Measurements from ENCODE around the gene ELOVL4. TPM values are rescaled to one million over a fixed set of nuclear protein-coding genes. Genes with fewer than 3 reads are reported as not detected.

ELOVL4 gene
- polyA plus RNA-seq, 3 donors, result not detected

GRCh38 chr6:79985128-79985527 is 37.8 kb upstream of the ELOVL4 start:
- no peak overlapping the region for H3K4me2 ChIP-seq (replicated peaks; ENCODE audit: extremely low read depth, low read length, poor library complexity, severe bottlenecking)
- no peaks in the 10 kb centered on the region for H3K4me1 ChIP-seq (ENCODE audit: control insufficient read depth in 1 of 2, insufficient read depth in 2 of 2, low read length in 2 of 2)
- no peak for DNase-seq
- H3K36me3 ChIP-seq (replicated peaks in 1 of 2; ENCODE audit: control insufficient read depth in 1 of 2, insufficient read depth in 2 of 2, low read length in 2 of 2), result no peaks in the 10 kb centered on the region
- TF ChIP-seq, protein P1, sequence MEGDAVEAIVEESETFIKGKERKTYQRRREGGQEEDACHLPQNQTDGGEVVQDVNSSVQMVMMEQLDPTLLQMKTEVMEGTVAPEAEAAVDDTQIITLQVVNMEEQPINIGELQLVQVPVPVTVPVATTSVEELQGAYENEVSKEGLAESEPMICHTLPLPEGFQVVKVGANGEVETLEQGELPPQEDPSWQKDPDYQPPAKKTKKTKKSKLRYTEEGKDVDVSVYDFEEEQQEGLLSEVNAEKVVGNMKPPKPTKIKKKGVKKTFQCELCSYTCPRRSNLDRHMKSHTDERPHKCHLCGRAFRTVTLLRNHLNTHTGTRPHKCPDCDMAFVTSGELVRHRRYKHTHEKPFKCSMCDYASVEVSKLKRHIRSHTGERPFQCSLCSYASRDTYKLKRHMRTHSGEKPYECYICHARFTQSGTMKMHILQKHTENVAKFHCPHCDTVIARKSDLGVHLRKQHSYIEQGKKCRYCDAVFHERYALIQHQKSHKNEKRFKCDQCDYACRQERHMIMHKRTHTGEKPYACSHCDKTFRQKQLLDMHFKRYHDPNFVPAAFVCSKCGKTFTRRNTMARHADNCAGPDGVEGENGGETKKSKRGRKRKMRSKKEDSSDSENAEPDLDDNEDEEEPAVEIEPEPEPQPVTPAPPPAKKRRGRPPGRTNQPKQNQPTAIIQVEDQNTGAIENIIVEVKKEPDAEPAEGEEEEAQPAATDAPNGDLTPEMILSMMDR (IDR thresholded peaks at IDR 0.05), result no peak
- H3K9me3 Mint-ChIP-seq, result peaks cover 0 to 2% (median 0%) of the 10 kb centered on the region in 7 donors
- no peaks in the 10 kb centered on the region for H3K79me2 ChIP-seq (ENCODE audit: insufficient read depth, low read length)
- peaks cover 0 to 3% (median 0%) of the 10 kb centered on the region in 3 donors for H3K27me3 Mint-ChIP-seq (ENCODE audit: low read depth in 3 of 3)
- H3K9ac ChIP-seq (ENCODE audit: insufficient read depth, low read length, poor library complexity, severe bottlenecking), result no peak overlapping the region
- no peaks in the 10 kb centered on the region for H3K9me3 ChIP-seq (replicated peaks in 1 of 2; ENCODE audit: control insufficient read depth in 1 of 2, insufficient read depth in 1 of 2, low read length in 2 of 2)
- H3K4me3 ChIP-seq (replicated peaks in 1 of 3; ENCODE audit: low read depth in 2 of 3, low read length in 3 of 3), result no peak overlapping the region
- intact Hi-C loops (cut with micrococcal nuclease), result no loop called here
- no peaks in the 10 kb centered on the region for H4K20me1 ChIP-seq (ENCODE audit: insufficient read depth, low read length)
- no peaks in the 10 kb centered on the region for H3K4me1 Mint-ChIP-seq
- no peak overlapping the region for H3K27ac ChIP-seq (ENCODE audit: low read depth in 1 of 2, low read length in 2 of 2)
- H3K36me3 Mint-ChIP-seq, result no peaks in the 10 kb centered on the region
- no peak overlapping the region for H3K27ac Mint-ChIP-seq
- H2AFZ ChIP-seq (ENCODE audit: insufficient read depth, low read depth, low read length, poor library complexity, severe bottlenecking), result no peak overlapping the region
- H3K27me3 ChIP-seq (ENCODE audit: control insufficient read depth in 2 of 2, insufficient read depth in 2 of 2, low read length in 2 of 2), result no peaks in the 10 kb centered on the region
- H3K4me3 Mint-ChIP-seq, result no peak overlapping the region

DNA sequence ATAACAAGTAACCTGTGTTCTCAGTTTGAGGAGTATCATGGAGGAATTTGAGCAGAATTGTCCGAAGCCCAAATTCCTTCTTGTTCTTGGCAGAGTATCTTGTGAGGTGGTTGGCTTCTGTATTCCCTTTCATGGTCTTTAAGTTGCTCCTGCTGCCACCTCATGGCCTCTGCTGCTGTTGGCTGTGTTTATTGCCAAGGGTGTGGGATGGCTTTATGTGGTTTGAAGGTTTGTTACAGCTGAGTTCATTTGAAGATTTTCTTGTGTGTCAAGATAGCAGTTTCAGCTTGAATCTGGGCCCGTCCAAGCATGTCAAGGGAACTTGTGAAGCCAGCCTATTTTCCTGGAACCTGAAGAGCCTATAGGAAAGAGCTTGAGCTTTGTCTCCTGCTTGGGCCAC is 36.9 kb upstream of the ELOVL4 start:
- Histone ChIP-seq H3K9ac (ENCODE audit: insufficient read depth, low read length, poor library complexity, severe bottlenecking) (no peak overlapping the region), H4K20me1 (ENCODE audit: insufficient read depth, low read length) (no peaks in the 10 kb centered on the region), H3K36me3 (replicated peaks in 1 of 2; ENCODE audit: control insufficient read depth in 1 of 2, insufficient read depth in 2 of 2, low read length in 2 of 2) (no peaks in the 10 kb centered on the region), H3K9me3 (replicated peaks in 1 of 2; ENCODE audit: control insufficient read depth in 1 of 2, insufficient read depth in 1 of 2, low read length in 2 of 2) (no peaks in the 10 kb centered on the region), H3K4me2 (replicated peaks; ENCODE audit: extremely low read depth, low read length, poor library complexity, severe bottlenecking) (no peak overlapping the region), H3K27me3 (ENCODE audit: control insufficient read depth in 2 of 2, insufficient read depth in 2 of 2, low read length in 2 of 2) (peaks cover 0 to under 1% of the 10 kb centered on the region in 2 donors), H3K4me3 (replicated peaks in 1 of 3; ENCODE audit: low read depth in 2 of 3, low read length in 3 of 3) (no peak overlapping the region), H3K79me2 (ENCODE audit: insufficient read depth, low read length) (no peaks in the 10 kb centered on the region), H3K27ac (ENCODE audit: low read depth in 1 of 2, low read length in 2 of 2) (no peak overlapping the region), H2AFZ (ENCODE audit: insufficient read depth, low read depth, low read length, poor library complexity, severe bottlenecking) (no peak overlapping the region), H3K4me1 (ENCODE audit: control insufficient read depth in 1 of 2, insufficient read depth in 2 of 2, low read length in 2 of 2) (no peaks in the 10 kb centered on the region)
- TF ChIP-seq, protein P1 (IDR thresholded peaks at IDR 0.05), result no peak
- 73% methylated on average over 1 of the region's 2 CpGs for WGBS (ENCODE audit: insufficient coverage)
- intact Hi-C loops (cut with micrococcal nuclease), result no loop called here
- H3K27ac Mint-ChIP-seq, result no peak overlapping the region
- peaks cover 0 to 2% (median 0%) of the 10 kb centered on the region in 7 donors for H3K9me3 Mint-ChIP-seq
- H3K36me3 Mint-ChIP-seq, result no peaks in the 10 kb centered on the region
- DNase-seq, result no peak
- H3K4me3 Mint-ChIP-seq, result no peak overlapping the region
- no peaks in the 10 kb centered on the region for H3K4me1 Mint-ChIP-seq
- H3K27me3 Mint-ChIP-seq (ENCODE audit: low read depth in 3 of 3), result peaks cover 0 to 3% (median 0%) of the 10 kb centered on the region in 3 donors
